ENCODE results near the gene SASH1. TPM values are rescaled to one million over a fixed set of nuclear protein-coding genes. Genes with fewer than 3 reads are reported as not detected.

SASH1 gene
- total RNA-seq, 1 donor from 2014 or later = 31.8 TPM

GRCh38 chr6:148392671-148393070 lies 50.0 kb downstream of the SASH1 start:
- intact Hi-C loops (cut with micrococcal nuclease) = no loop called here
- DNase-seq (no peak), ATAC-seq (no peak)

DNA sequence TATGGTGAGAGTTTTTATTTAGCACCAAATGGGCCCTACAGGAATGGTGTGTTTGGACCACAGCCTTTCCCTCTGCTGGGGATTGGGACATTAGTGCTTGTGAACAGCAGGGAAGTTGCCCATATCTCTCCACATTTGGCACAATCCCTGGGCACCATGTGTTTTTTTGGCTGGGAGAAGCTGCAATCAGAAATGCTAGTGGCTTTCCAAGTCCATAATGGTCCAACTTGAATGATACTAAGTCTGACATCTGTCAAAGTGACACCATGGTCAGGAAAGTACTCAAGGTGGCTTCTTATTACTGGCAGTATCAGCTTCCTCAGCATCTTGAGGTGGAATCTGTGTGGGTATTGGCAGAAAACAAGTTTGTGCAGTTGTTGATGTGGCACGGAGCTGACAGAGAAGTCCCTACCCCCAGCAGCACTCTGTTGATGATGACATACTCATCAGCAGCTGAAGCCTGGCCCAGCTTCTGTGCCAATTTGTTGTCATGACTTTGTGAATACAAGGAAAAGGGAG lies 53.0 kb downstream of the SASH1 start:
- DNase-seq = peak; percentile 48
- ATAC-seq = peak; percentile 94
- intact Hi-C loops (cut with micrococcal nuclease) = no loop called here

- ATAC-seq (no peak), DNase-seq (no peak)
- intact Hi-C loops (cut with micrococcal nuclease) = no loop called here
Observed at GRCh38 chr6:148396411-148396810, 53.8 kb downstream of the SASH1 start.

GRCh38 chr6:148396926-148397325 lies 54.3 kb downstream of the SASH1 start:
- ATAC-seq (no peak), DNase-seq (no peak)
- intact Hi-C loops (cut with micrococcal nuclease) = no loop called here

DNA sequence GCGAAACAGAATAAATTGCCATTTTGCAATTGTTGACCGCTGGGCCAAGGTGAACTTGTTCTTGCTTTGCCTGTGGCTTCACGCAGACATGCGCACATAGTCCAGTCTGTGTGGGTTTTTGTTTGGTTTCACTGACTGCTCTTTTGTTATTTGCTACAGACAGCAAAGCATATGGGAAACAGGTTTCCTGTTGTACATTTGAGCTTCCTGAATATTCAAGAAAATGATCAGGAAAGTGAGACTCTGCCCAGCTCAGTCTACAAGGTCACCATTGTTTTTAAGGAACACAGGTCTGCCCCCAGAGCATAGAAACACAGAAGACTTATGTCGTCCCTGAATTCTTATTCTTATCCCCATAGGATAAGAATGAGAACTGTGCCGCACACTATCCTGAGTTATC lies 55.6 kb downstream of the SASH1 start:
- intact Hi-C loops (cut with micrococcal nuclease) = no loop called here
- ATAC-seq (peak; percentile 4), DNase-seq (no peak)

GRCh38 chr6:148398678-148399077 lies 56.0 kb downstream of the SASH1 start:
- intact Hi-C loops (cut with micrococcal nuclease) = no loop called here
- ATAC-seq (no peak), DNase-seq (no peak)

GRCh38 chr6:148401571-148401970 lies 58.9 kb downstream of the SASH1 start:
- intact Hi-C loops (cut with micrococcal nuclease) = no loop called here
- ATAC-seq (no peak), DNase-seq (no peak)

DNA sequence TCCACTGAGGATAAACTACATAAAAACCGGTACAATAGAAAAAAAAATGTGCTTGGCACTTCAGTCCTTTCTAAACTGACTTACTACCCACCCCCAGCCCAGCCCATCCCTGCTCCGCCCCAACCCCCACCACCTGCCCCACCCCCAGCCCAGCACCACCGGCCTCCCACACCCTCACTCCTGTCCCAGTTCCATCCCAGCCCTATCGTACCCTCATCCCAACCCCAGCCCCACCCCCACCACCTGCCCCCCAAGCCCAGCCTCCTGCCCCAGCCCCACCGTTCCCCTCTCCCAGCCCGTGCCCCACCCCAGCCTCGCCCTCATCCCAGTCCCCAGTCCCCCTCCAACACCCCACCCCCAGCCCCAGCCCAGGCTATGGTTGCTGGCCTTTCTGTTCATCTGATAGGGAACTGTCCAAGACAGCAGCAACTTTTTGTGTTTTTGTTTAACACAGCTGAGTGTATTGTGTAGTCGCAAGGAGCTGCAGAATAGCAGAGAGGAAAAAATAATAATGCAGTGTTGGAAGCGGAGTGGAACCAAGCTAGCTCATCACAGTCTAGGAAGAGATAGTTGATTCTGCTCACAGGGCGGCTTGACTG lies 61.9 kb downstream of the SASH1 start:
- ATAC-seq = no peak
- intact Hi-C loops (cut with micrococcal nuclease) = no loop called here
- no peak for DNase-seq

DNA sequence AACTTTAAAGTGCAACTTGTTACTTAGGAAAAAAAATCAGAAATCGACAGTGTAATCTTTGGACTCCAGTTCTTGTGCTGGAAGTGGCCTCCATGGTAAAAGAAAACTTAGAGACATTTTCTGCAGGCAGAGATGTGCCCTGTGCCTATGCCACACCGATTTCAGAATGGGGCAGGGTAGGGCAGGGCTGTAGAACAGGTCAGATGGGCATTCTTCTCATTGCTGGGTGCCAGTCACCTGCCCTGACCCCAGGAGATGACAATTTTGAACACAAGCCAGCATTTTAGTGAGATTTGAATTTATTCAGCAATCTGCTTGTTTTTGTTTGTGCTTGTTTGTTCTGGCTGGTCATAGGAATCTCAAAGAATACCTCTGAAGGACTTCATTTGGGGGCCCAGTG lies 63.3 kb downstream of the SASH1 start:
- intact Hi-C loops (cut with micrococcal nuclease) = no loop called here
- ATAC-seq (no peak), DNase-seq (no peak)

DNA sequence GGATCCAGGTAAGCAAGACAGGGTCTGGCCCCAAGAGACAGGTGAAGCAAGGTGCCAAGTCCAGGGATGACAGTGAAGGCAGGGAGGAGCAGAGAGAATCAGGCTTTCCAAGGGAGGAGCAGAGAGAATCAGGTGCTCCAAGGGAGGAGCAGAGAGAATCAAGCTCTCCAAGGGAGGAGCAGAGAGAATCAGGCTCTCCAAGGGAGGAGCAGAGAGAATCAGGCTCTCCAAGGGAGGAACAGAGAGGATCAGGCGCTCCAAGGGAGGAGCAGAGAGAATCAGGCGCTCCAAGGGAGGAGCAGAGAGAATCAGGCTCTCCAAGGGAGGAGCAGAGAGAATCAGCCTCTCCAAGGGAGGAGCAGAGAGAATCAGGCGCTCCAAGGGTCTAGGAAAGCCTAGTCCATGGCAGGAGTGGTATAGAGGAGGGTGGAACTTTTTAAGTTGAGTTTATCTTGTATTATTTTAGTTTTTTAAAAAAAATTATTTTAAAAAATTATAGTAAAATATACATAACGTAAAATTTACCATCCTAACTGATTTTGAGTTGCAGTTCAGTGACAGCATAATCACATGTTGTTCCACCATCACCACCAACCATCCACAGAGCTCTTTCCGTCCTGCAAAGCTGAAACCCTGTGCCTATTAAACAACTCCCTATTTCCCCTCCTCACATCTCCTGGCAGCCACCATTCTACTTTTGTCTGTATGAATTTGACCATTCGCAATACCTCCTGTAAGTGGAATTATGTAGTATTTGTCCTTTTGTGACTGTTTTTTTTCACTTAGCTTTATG lies 64.1 kb downstream of the SASH1 start:
- no peak for DNase-seq
- intact Hi-C loops (cut with micrococcal nuclease) = no loop called here
- ATAC-seq = peak; percentile 44

GRCh38 chr6:148407372-148407771 lies 64.7 kb downstream of the SASH1 start:
- intact Hi-C loops (cut with micrococcal nuclease) = no loop called here
- peak; percentile 87 for ATAC-seq
- DNase-seq = peak; percentile 63

DNA sequence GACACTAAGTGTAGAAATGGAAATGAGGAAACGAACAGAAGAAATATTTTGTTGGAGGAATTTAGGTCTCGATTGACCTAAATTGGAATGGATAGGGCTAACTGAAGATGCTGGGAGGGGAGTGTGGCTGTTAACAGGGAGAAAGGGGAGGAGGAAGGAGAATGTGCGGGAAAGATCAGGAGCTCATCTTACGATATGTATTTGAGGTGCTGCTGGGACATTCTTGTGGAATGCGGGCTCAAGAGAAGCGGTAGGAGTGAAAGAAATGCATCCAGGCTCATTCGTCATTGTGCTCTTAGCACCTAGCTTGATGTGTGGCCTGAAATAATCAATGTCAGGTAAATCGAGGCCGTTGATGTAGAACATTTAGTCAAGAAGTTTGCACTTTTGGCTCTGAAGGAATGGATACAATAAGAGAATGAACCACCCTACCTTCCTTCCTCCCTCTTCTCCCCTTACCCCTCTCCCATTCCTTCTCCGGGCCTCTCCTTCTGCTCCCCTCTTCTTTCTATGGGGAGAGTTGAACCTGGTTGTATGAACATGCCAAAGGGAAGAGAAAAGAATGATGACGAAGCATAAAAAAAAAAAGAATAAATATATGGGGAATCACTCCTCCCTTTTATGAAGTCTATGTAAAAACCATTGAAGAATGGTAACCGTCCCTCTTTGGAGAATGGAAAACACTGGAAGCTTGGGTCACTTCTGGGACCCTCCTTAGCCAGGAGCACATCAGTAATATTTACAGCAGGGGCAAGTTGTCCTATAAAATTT lies 70.9 kb downstream of the SASH1 start:
- intact Hi-C loops (cut with micrococcal nuclease) = no loop called here
- ATAC-seq = no peak
- no peak for DNase-seq

- ATAC-seq (no peak), DNase-seq (no peak)
- intact Hi-C loops (cut with micrococcal nuclease) = no loop called here
Observed at GRCh38 chr6:148414092-148414489, 71.5 kb downstream of the SASH1 start.

DNA sequence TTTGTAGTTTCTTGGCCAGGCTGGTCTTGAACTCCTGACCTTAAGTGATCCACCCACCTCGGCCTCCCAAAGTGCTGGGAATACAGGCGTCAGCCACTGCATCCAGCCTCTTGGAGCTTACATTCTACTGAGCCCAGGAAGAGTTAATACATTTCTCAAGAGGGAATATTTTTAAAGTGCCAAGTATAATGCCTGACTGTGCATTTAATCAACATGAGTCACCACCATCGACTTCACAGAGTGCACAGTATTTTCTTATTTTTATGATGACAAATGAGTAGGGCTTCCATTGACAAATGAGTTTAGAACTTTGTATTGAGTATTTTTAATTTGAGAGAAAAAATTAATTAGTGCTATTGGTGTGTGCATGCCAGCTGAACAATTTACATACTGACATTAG lies 72.2 kb downstream of the SASH1 start:
- DNase-seq = no peak
- ATAC-seq = peak; percentile 70
- intact Hi-C loops (cut with micrococcal nuclease) = no loop called here

- DNase-seq (no peak), ATAC-seq (peak; percentile 18)
- intact Hi-C loops (cut with micrococcal nuclease) = no loop called here
Observed at GRCh38 chr6:148415511-148416260, 73.0 kb downstream of the SASH1 start.

DNA sequence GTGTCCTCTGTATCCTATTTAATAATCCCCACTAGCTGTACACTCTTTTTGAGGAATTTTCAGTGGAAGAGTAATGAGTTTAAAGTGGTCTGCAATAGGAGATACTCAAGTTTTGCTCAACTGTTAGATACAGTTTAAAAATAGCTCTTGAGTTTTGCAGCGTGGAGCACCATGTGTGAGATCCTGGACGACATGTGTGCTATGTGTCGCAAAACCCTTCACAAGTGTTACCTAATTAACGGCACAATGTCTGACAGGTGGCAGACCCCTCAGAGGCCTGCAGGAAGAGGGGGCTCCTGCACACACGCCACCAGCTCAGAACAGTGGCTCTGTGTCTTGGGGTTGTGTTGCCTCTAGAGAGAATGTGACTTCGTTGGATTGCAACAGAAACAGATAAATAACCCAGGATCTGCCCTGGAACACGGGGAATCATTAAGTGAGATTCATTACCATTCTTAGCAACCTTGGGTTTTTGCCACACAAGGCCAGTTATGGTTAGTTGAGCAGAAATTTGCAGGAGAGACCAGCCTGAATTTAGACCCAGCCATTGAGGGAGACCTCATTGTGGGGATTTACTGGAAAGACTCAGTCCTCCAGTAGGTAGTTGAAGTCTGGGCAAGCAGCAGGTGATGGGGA lies 73.8 kb downstream of the SASH1 start:
- DNase-seq (no peak), ATAC-seq (peak; percentile 58)
- intact Hi-C loops (cut with micrococcal nuclease) = no loop called here

- DNase-seq = no peak
- intact Hi-C loops (cut with micrococcal nuclease) = no loop called here
- no peak for ATAC-seq
Observed at GRCh38 chr6:148417045-148417444, 74.4 kb downstream of the SASH1 start.

- no peak for ATAC-seq
- intact Hi-C loops (cut with micrococcal nuclease) = no loop called here
Observed at GRCh38 chr6:148419430-148419829, 76.8 kb downstream of the SASH1 start.

DNA sequence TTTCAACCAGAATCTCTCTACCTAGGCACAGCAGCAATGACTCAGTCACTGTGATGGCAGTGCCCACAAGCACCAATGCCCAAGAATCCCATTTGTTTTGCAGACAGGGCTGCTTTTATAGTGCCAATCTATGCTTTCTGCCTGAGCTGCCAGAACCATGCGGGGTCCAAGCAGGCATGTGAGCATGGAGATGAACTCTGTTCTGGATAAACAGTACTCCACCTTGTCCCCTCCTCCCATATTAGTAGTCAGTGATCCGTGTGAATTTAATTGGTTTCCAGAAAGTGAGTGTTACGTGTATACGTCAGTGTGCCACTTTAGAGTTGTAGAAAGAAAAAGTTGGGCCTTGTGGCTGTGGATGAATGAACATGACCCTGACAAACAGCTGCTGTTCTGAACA lies 79.4 kb downstream of the SASH1 start:
- DNase-seq (no peak), ATAC-seq (no peak)
- intact Hi-C loops (cut with micrococcal nuclease) = no loop called here

More at GRCh38 chr6:148419430-148419829, 76.8 kb downstream of the SASH1 start:
- no peak for DNase-seq

Measured in left ventricle myocardium superior (tissue), 1 donor.